ENCODE results near the gene STOML3.
"Not testable (repeated sequence)": the region's sequence is repeated elsewhere in the genome, so short reads cannot be mapped to it uniquely, and the experiment has no call there.

Gene STOML3

DNA sequence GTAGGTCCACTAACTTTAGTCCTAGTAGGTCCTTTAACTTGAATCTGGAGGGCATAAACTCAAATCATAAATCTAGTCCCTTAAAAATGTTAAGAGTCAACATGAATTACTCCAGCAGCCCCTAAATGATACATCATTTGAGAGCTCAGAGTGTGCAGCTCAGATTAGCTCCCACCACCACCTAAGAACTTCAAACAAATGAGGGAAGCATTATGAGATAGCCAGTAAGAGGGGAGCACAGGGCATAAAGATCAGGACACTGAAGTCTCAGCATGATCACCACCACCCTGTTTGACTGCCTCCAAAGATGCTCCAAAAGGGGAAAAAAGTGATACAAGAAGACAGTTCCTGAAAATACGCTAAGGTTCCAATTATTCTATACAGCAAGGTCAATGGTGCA is 41.5 kb upstream of the STOML3 start:
- Histone ChIP-seq H3K9me3 (ENCODE audit: control insufficient read depth in 2 of 2, low read length in 2 of 2) (no peaks in the 10 kb centered on the region), H3K27me3 (ENCODE audit: control insufficient read depth in 1 of 2, insufficient read depth in 2 of 2, low read length in 2 of 2) (no peaks in the 10 kb centered on the region), H3K36me3 (ENCODE audit: control insufficient read depth in 2 of 2, insufficient read depth in 2 of 2, low read length in 2 of 2) (peaks cover 2 to 4% of the 10 kb centered on the region in 2 donors), H3K4me1 (ENCODE audit: control insufficient read depth, insufficient read depth, low read length) (peaks cover 3% of the 10 kb centered on the region), H3K4me3 (ENCODE audit: low read length in 2 of 2) (no peak overlapping the region), H3K9ac (ENCODE audit: low read length in 2 of 2) (no peak overlapping the region), H3K27ac (ENCODE audit: low read length) (no peak overlapping the region)

DNA sequence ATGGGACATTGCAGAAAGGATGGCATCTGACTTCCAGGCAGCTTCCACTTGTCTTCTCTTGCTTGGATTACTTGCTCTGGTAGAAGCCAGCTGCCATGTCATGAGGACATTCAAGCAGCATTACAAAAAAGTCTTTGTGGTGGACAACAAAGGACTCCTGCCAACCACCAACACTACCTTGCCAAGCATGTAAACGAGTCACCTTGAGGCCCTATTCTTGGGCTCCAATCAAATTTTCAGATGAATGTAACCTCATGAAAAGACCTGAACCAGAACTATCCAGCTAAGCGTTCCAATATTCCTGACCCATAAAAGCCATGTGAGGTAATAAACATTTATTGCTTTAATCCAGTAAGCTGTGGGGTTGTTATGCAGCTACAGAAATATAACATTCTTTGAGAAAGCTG is 34.8 kb upstream of the STOML3 start:
- H3K9me3 ChIP-seq (ENCODE audit: control insufficient read depth in 2 of 2, low read length in 2 of 2): no peaks in the 10 kb centered on the region
- no peak overlapping the region for H3K4me3 ChIP-seq (ENCODE audit: low read length in 2 of 2)
- no peak overlapping the region for H3K27ac ChIP-seq (ENCODE audit: low read length)
- no peaks in the 10 kb centered on the region for H3K4me1 ChIP-seq (ENCODE audit: control insufficient read depth, insufficient read depth, low read length)
- H3K9ac ChIP-seq (ENCODE audit: low read length in 2 of 2): no peak overlapping the region
- no peaks in the 10 kb centered on the region for H3K27me3 ChIP-seq (ENCODE audit: control insufficient read depth in 1 of 2, insufficient read depth in 2 of 2, low read length in 2 of 2)
- peaks cover 25 to 38% of the 10 kb centered on the region in 2 donors for H3K36me3 ChIP-seq (ENCODE audit: control insufficient read depth in 2 of 2, insufficient read depth in 2 of 2, low read length in 2 of 2)

DNA sequence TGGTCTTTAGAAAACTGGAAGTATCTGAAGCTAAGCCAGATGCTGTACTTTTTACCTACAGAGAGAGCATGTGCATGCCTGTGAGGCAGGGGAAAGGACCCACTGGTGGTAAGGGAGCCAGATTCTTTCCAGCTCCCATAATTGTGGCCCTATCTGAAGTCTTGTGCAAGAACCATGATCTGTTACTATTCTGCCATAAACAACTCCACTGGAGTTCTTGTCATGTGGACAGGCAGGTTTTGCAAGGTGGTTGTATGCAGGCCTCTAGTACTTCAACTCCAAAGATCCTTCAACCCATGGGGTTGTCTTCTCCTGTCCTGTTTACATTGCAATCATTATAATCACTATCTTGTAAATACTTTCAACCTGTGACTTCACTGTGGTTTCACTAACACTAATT is 33.1 kb upstream of the STOML3 start:
- no peaks in the 10 kb centered on the region for H3K27me3 ChIP-seq (ENCODE audit: control insufficient read depth in 1 of 2, insufficient read depth in 2 of 2, low read length in 2 of 2)
- no peaks in the 10 kb centered on the region for H3K4me1 ChIP-seq (ENCODE audit: control insufficient read depth, insufficient read depth, low read length)
- no peak overlapping the region for H3K9ac ChIP-seq (ENCODE audit: low read length in 2 of 2)
- H3K4me3 ChIP-seq (ENCODE audit: low read length in 2 of 2): no peak overlapping the region
- no peaks in the 10 kb centered on the region for H3K9me3 ChIP-seq (ENCODE audit: control insufficient read depth in 2 of 2, low read length in 2 of 2)
- H3K27ac ChIP-seq (ENCODE audit: low read length): no peak overlapping the region
- peaks cover 25 to 38% of the 10 kb centered on the region in 2 donors for H3K36me3 ChIP-seq (ENCODE audit: control insufficient read depth in 2 of 2, insufficient read depth in 2 of 2, low read length in 2 of 2)

DNA sequence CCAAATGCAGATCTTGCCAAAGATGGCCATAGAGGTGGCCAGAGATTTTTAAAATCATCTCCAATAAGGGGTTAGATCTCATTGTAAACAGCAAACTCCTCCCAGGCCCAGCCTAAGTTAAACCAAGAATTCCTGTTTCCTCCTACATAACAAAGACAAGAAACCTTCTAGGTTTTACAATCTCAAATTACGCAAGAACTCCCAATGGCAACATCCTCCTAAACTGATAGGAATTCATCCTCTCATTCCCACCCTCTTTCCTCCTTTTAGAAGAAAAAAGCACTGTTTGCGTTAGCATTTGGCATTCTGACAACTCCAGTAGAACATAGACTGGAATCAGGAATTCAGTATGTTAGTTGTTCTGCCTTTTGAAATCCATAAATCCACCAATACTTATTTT is 32.7 kb upstream of the STOML3 start:
- H3K36me3 ChIP-seq (ENCODE audit: control insufficient read depth in 2 of 2, insufficient read depth in 2 of 2, low read length in 2 of 2): peaks cover 25 to 38% of the 10 kb centered on the region in 2 donors
- H3K4me1 ChIP-seq (ENCODE audit: control insufficient read depth, insufficient read depth, low read length): no peaks in the 10 kb centered on the region
- no peaks in the 10 kb centered on the region for H3K27me3 ChIP-seq (ENCODE audit: control insufficient read depth in 1 of 2, insufficient read depth in 2 of 2, low read length in 2 of 2)
- no peak overlapping the region for H3K27ac ChIP-seq (ENCODE audit: low read length)
- H3K4me3 ChIP-seq (ENCODE audit: low read length in 2 of 2): no peak overlapping the region
- no peaks in the 10 kb centered on the region for H3K9me3 ChIP-seq (ENCODE audit: control insufficient read depth in 2 of 2, low read length in 2 of 2)
- no peak overlapping the region for H3K9ac ChIP-seq (ENCODE audit: low read length in 2 of 2)

DNA sequence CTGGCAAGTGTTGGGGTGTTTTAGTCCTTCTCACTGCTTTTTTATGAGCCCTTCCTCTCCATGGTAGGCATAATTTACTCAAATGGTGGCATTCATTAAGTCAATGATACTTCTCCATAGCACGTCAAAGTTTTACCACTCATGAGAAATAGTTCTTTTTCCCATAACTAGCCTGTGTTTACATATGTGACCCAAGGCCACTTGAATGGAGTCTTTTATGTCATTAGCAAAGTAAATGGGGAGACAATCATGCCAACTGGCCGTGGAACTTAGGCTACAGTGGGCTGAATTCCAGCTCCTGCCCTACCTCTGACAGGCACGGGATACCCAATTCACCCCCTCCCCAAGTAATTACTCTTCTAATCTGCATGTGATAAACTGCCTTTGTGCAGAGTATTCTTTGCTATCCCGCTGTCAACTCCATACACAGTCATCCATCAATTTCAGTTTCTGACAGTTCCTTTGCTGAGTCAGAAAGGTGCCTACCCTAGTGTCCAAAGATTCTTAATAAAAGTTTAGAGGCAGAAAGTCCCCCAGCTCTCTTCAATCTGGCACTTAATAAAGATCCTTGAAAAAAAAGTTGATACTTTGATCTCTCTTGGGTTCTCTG is 30.3 kb upstream of the STOML3 start:
- no peak overlapping the region for H3K9ac ChIP-seq (ENCODE audit: low read length in 2 of 2)
- H3K27me3 ChIP-seq (ENCODE audit: control insufficient read depth in 1 of 2, insufficient read depth in 2 of 2, low read length in 2 of 2): no peaks in the 10 kb centered on the region
- H3K4me1 ChIP-seq (ENCODE audit: control insufficient read depth, insufficient read depth, low read length): no peaks in the 10 kb centered on the region
- H3K36me3 ChIP-seq (ENCODE audit: control insufficient read depth in 2 of 2, insufficient read depth in 2 of 2, low read length in 2 of 2): peaks cover 28 to 45% of the 10 kb centered on the region in 2 donors
- no peaks in the 10 kb centered on the region for H3K9me3 ChIP-seq (ENCODE audit: control insufficient read depth in 2 of 2, low read length in 2 of 2)
- no peak overlapping the region for H3K4me3 ChIP-seq (ENCODE audit: low read length in 2 of 2)
- H3K27ac ChIP-seq (ENCODE audit: low read length): no peak overlapping the region

DNA sequence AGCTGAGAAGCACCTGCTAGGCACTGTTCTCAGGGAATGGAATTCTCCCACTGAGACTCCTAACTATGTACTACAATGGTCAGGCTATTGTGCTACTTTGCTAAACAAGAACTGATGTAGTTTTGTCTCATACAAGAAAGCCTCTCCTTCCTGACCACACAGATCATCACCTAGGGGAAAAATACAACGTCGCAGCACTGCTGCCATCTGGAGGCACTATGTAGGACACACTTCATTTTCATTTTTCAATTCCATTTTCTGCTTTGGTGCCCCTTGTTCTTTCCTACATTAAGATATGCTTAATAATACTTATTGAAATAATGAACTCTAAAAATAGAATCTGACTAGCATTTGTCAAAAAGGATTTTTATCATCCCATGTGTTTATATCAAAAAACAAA is 26.2 kb upstream of the STOML3 start:
- Histone ChIP-seq H3K27ac (ENCODE audit: low read length) (no peak overlapping the region), H3K9ac (ENCODE audit: low read length in 2 of 2) (no peak overlapping the region), H3K9me3 (ENCODE audit: control insufficient read depth in 2 of 2, low read length in 2 of 2) (no peaks in the 10 kb centered on the region), H3K27me3 (ENCODE audit: control insufficient read depth in 1 of 2, insufficient read depth in 2 of 2, low read length in 2 of 2) (no peaks in the 10 kb centered on the region), H3K36me3 (ENCODE audit: control insufficient read depth in 2 of 2, insufficient read depth in 2 of 2, low read length in 2 of 2) (peaks cover 36 to 51% of the 10 kb centered on the region in 2 donors), H3K4me1 (ENCODE audit: control insufficient read depth, insufficient read depth, low read length) (no peaks in the 10 kb centered on the region), H3K4me3 (ENCODE audit: low read length in 2 of 2) (no peak overlapping the region)

DNA sequence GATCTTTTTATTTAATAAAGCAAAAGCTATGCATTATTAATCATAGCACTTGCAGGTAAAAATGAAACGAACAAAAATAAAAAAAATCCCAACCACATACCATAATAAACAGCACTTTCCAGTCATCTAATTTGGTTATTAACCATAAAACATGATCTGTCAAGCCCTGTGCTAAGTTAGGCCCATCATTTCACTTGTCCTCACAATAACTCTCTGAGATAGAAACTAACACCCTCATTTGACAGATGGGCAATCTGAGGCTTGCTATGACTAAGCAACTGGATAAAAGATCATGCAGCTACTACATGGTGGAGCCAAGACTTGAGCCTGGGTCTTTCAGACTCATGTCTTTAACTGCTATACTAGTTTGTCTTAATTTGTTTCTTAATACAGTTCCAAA is 25.5 kb upstream of the STOML3 start:
- Histone ChIP-seq H3K9me3 (ENCODE audit: control insufficient read depth in 2 of 2, low read length in 2 of 2) (no peaks in the 10 kb centered on the region), H3K36me3 (ENCODE audit: control insufficient read depth in 2 of 2, insufficient read depth in 2 of 2, low read length in 2 of 2) (peaks cover 36 to 49% of the 10 kb centered on the region in 2 donors), H3K9ac (ENCODE audit: low read length in 2 of 2) (no peak overlapping the region), H3K27me3 (ENCODE audit: control insufficient read depth in 1 of 2, insufficient read depth in 2 of 2, low read length in 2 of 2) (no peaks in the 10 kb centered on the region), H3K27ac (ENCODE audit: low read length) (no peak overlapping the region), H3K4me1 (ENCODE audit: control insufficient read depth, insufficient read depth, low read length) (no peaks in the 10 kb centered on the region), H3K4me3 (ENCODE audit: low read length in 2 of 2) (no peak overlapping the region)

DNA sequence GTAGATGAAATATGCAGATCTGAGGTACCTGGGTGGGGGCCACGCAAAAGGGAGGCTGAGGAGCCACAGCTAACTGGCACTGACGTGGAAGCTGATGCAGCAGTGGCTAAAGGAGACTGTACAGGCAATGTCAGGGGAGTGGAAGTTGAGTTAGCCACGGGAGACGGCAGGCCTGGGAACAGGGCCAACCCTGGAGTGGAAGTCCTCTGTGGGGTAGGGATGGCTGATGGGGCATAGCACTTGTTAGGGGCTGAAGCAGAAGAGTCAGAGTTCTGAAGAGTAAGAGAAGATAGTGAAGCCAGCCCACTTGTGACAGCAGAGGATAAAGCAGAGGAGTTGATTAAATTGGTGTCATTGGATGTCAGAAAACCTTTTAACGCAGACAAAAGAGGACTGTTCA is 22.8 kb upstream of the STOML3 start:
- Histone ChIP-seq H3K27ac (ENCODE audit: low read length) (no peak overlapping the region), H3K4me1 (ENCODE audit: control insufficient read depth, insufficient read depth, low read length) (no peaks in the 10 kb centered on the region), H3K9ac (ENCODE audit: low read length in 2 of 2) (no peak overlapping the region), H3K27me3 (ENCODE audit: control insufficient read depth in 1 of 2, insufficient read depth in 2 of 2, low read length in 2 of 2) (no peaks in the 10 kb centered on the region), H3K36me3 (ENCODE audit: control insufficient read depth in 2 of 2, insufficient read depth in 2 of 2, low read length in 2 of 2) (peaks cover 43 to 50% of the 10 kb centered on the region in 2 donors), H3K9me3 (ENCODE audit: control insufficient read depth in 2 of 2, low read length in 2 of 2) (no peaks in the 10 kb centered on the region), H3K4me3 (ENCODE audit: low read length in 2 of 2) (no peak overlapping the region)

DNA sequence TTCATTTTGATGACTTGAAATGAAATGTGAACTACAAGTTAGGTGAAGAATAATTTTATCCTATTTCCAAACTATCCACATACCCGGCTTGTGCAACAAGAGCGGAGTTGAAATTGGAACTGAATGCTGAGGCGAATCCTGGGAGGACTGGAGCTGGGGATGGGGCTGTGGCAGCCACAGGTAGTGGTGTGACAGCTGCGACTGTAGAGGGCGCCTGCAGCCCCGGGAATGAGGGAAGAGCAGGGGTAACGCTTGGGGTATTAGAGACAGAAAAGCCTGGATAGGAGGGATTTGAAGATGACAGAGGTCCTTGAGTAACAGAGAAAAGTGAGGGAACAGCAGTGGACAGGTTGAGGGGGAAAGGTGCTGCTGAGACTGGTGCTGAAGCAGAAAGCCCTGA is 22.0 kb upstream of the STOML3 start:
- Histone ChIP-seq H3K9ac (ENCODE audit: low read length in 2 of 2) (no peak overlapping the region), H3K4me3 (ENCODE audit: low read length in 2 of 2) (no peak overlapping the region), H3K36me3 (ENCODE audit: control insufficient read depth in 2 of 2, insufficient read depth in 2 of 2, low read length in 2 of 2) (peaks cover 41 to 46% of the 10 kb centered on the region in 2 donors), H3K9me3 (ENCODE audit: control insufficient read depth in 2 of 2, low read length in 2 of 2) (no peaks in the 10 kb centered on the region), H3K4me1 (ENCODE audit: control insufficient read depth, insufficient read depth, low read length) (no peaks in the 10 kb centered on the region), H3K27ac (ENCODE audit: low read length) (no peak overlapping the region), H3K27me3 (ENCODE audit: control insufficient read depth in 1 of 2, insufficient read depth in 2 of 2, low read length in 2 of 2) (no peaks in the 10 kb centered on the region)

DNA sequence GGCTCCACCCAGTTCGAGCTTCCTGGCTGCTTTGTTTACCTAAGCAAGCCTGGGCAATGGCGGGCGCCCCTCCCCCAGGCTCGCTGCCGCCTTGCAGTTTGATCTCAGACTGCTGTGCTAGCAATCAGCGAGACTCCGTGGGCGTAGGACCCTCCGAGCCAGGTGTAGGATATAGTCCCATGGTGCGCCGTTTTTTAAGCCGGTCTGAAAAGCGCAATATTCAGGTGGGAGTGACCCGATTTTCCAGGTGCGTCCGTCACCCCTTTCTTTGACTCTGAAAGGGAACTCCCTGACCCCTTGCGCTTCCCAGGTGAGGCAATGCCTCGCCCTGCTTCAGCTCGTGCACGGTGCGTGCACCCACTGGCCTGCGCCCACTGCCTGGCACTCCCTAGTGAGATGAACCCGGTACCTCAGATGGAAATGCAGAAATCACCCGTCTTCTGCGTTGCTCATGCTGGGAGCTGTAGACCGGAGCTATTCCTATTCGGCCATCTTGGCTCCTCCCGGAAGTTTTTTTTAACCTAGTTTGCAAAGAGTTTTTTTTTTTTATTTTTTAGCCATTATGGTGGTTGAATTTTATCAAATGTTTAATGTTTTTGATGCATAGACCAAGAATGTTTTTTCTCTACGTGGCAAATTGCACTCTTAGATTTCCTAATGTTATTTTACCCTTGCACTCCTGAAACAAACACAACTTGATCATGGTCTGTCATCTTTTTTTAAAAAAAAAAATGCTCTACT is 15.9 kb upstream of the STOML3 start:
- not testable (repeated sequence) for H3K4me3 ChIP-seq (ENCODE audit: low read length in 2 of 2); H3K9me3 ChIP-seq (ENCODE audit: control insufficient read depth in 2 of 2, low read length in 2 of 2); H3K27me3 ChIP-seq (ENCODE audit: control insufficient read depth in 1 of 2, insufficient read depth in 2 of 2, low read length in 2 of 2); H3K4me1 ChIP-seq (ENCODE audit: control insufficient read depth, insufficient read depth, low read length); H3K9ac ChIP-seq (ENCODE audit: low read length in 2 of 2); H3K27ac ChIP-seq (ENCODE audit: low read length)
- peaks cover 10% of the 10 kb centered on the region in 2 donors for H3K36me3 ChIP-seq (ENCODE audit: control insufficient read depth in 2 of 2, insufficient read depth in 2 of 2, low read length in 2 of 2)

DNA sequence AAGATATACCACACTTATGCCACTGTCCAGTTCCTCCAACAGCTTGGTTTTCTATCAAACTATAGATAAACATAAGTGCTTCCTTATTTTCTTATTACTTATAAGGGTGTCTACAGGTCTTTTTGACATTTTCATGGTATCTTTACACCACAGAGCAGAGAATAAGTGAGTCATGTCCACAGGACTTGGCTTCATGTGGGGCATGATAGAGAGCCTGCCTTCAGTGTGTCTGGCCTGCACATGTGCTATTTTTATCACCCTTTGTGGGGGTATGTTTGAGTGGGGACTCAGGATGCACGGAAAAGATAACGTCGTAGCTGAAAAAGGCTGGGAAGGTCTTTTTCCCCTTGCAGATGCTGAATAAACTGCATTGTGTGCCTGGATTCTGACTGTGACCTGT is 8.1 kb upstream of the STOML3 start:
- H3K4me3 ChIP-seq (ENCODE audit: low read length in 2 of 2): no peak overlapping the region
- no peak overlapping the region for H3K27ac ChIP-seq (ENCODE audit: low read length)
- H3K4me1 ChIP-seq (ENCODE audit: control insufficient read depth, insufficient read depth, low read length): no peaks in the 10 kb centered on the region
- no peaks in the 10 kb centered on the region for H3K9me3 ChIP-seq (ENCODE audit: control insufficient read depth in 2 of 2, low read length in 2 of 2)
- no peaks in the 10 kb centered on the region for H3K27me3 ChIP-seq (ENCODE audit: control insufficient read depth in 1 of 2, insufficient read depth in 2 of 2, low read length in 2 of 2)
- no peak overlapping the region for H3K9ac ChIP-seq (ENCODE audit: low read length in 2 of 2)
- no peaks in the 10 kb centered on the region for H3K36me3 ChIP-seq (ENCODE audit: control insufficient read depth in 2 of 2, insufficient read depth in 2 of 2, low read length in 2 of 2)
